DND-41 (cell line): ENCODE measurements around the gene MRPS33.

Source experiments
- ATAC-seq: fragments of 200-7000 bp; cut with Tn5 transposase; 3 replicates; pipeline ENCODE4 v1.9.1; 2021; ENCODE audit warnings: low read depth; ENCODE audit not compliant: insufficient read depth
- DNase-seq: peaks from one replicate; pipeline ENCODE4 v3.0.0-alpha.2; 2020
- H2AFZ ChIP-seq: 2 replicates; pipeline ENCODE4 v1.6.0; 2012; ENCODE audit warnings: low read depth, low read length
- H3K27ac ChIP-seq: 2 replicates; pipeline ENCODE4 v1.5.1; 2012; ENCODE audit warnings: low read length, inconsistent platforms
- H3K27me3 ChIP-seq: fragments of 200-600 bp; sonication (generic); 2 replicates; pipeline ENCODE4 v1.6.0; 2012; ENCODE audit warnings: low read length, mild to moderate bottlenecking, inconsistent platforms; ENCODE audit not compliant: insufficient read depth, poor library complexity
- H3K36me3 ChIP-seq: 2 replicates; pipeline ENCODE4 v1.5.1; 2012; ENCODE audit warnings: low read length, inconsistent platforms; ENCODE audit not compliant: insufficient read depth
- H3K4me1 ChIP-seq: 2 replicates; pipeline ENCODE4 v1.5.1; 2012; ENCODE audit warnings: mild to moderate bottlenecking, low read length; ENCODE audit not compliant: insufficient read depth
- H3K4me2 ChIP-seq: 2 replicates; pipeline ENCODE4 v1.6.0; 2012; ENCODE audit warnings: mild to moderate bottlenecking, moderate library complexity, low read length, inconsistent platforms; ENCODE audit not compliant: insufficient read depth
- H3K4me3 ChIP-seq, 2 experiments: fragments of 200-600 bp in 1 of 2; shearing (Covaris generic) in 1 of 2; 2 replicates each; pipeline ENCODE4 v1.5.1; 2012 to 2016; ENCODE audit warnings: inconsistent platforms in 2 of 2, low read length in 2 of 2, mild to moderate bottlenecking in 2 of 2, low read depth in 1 of 2, moderate library complexity in 1 of 2
- H3K79me2 ChIP-seq: 2 replicates; pipeline ENCODE4 v1.6.0; 2012; ENCODE audit warnings: low read length, inconsistent platforms; ENCODE audit not compliant: insufficient read depth
- H3K9ac ChIP-seq: 2 replicates; pipeline ENCODE4 v1.6.0; 2012; ENCODE audit warnings: low read depth, mild to moderate bottlenecking, inconsistent platforms, low read length, moderate library complexity
- H3K9me3 ChIP-seq: 2 replicates; pipeline ENCODE4 v1.5.1; 2012; ENCODE audit warnings: low read length, moderate library complexity, mild to moderate bottlenecking, inconsistent platforms; ENCODE audit not compliant: insufficient read depth, severe bottlenecking
- H4K20me1 ChIP-seq: 2 replicates; pipeline ENCODE4 v1.6.0; 2012; ENCODE audit warnings: low read length; ENCODE audit not compliant: insufficient read depth
- CTCF ChIP-seq: IDR thresholded peaks from 2 replicates; pipeline ENCODE4 v1.5.1; 2012; ENCODE audit warnings: borderline replicate concordance, low read length, moderate library complexity, mild to moderate bottlenecking; ENCODE audit not compliant: poor library complexity, severe bottlenecking; ENCODE audit errors: extremely low read depth
- EZH2 ChIP-seq: IDR thresholded peaks from 3 replicates; pipeline ENCODE4 v1.6.1; 2012; ENCODE audit warnings: borderline replicate concordance, low read depth, mild to moderate bottlenecking, moderate library complexity, low read length, inconsistent platforms; ENCODE audit not compliant: severe bottlenecking

MRPS33 gene

GRCh38 chr7:141003172-141004065, 11.3 kb downstream of the MRPS33 start:
- H3K36me3 ChIP-seq, result no peaks in the 10 kb centered on the region; the same call in 1 of the 2 replicates
- no peaks in the 10 kb centered on the region for H3K9me3 ChIP-seq
- no peak overlapping the region for H3K4me3 ChIP-seq
- DNase-seq (no peak), ATAC-seq (no peak)
- TF ChIP-seq CTCF, result no peak
- no peaks in the 10 kb centered on the region for H3K79me2 ChIP-seq
- H2AFZ ChIP-seq, result no peak overlapping the region
- no peak overlapping the region for H3K27ac ChIP-seq
- no peak overlapping the region for H3K4me2 ChIP-seq
- no peaks in the 10 kb centered on the region for H3K4me1 ChIP-seq
- H3K27me3 ChIP-seq, result no peaks in the 10 kb centered on the region
- H4K20me1 ChIP-seq, result no peaks in the 10 kb centered on the region
- no peak overlapping the region for H3K9ac ChIP-seq

GRCh38 chr7:141001546-141001945, 13.2 kb downstream of the MRPS33 start:
- Histone ChIP-seq H2AFZ (no peak overlapping the region), H3K9ac (no peak overlapping the region), H3K4me2 (no peak overlapping the region), H3K36me3 (no peaks in the 10 kb centered on the region; the same call in 1 of the 2 replicates), H3K79me2 (no peaks in the 10 kb centered on the region), H4K20me1 (no peaks in the 10 kb centered on the region), H3K27ac (no peak overlapping the region), H3K9me3 (no peaks in the 10 kb centered on the region), H3K27me3 (peaks cover 3% of the 10 kb centered on the region), H3K4me3 (no peak overlapping the region), H3K4me1 (no peaks in the 10 kb centered on the region)
- DNase-seq, result no peak
- no peak for TF ChIP-seq CTCF
- TF ChIP-seq EZH2, result no peak
- ATAC-seq, result no peak

GRCh38 chr7:141001122-141001521, 13.6 kb downstream of the MRPS33 start:
- no peaks in the 10 kb centered on the region; the same call in 1 of the 2 replicates for H3K36me3 ChIP-seq
- H3K27me3 ChIP-seq, result peaks cover 3% of the 10 kb centered on the region
- no peak overlapping the region for H2AFZ ChIP-seq
- no peak for DNase-seq
- no peaks in the 10 kb centered on the region for H3K9me3 ChIP-seq
- H3K27ac ChIP-seq, result no peak overlapping the region
- no peaks in the 10 kb centered on the region for H3K79me2 ChIP-seq
- no peak overlapping the region for H3K4me3 ChIP-seq
- H3K4me2 ChIP-seq, result no peak overlapping the region
- TF ChIP-seq EZH2, result no peak
- TF ChIP-seq CTCF, result no peak
- H3K4me1 ChIP-seq, result no peaks in the 10 kb centered on the region
- no peaks in the 10 kb centered on the region for H4K20me1 ChIP-seq
- H3K9ac ChIP-seq, result no peak overlapping the region
- no peak for ATAC-seq
